Endothelial cell of umbilical vein (primary cell): ENCODE measurements around the gene KRTAP6-1. TPM values are rescaled to one million over a fixed set of nuclear protein-coding genes. Genes with fewer than 3 reads are reported as not detected.

Experiments used
- BruUV-seq: library from RNA; stranded (reverse); fragments of 400-500 nt; replicated peaks from 2 replicates; lab custom pipeline; 2021; lab: Mats Ljungman, UMichigan
- CTCF ChIA-PET: fragments of 300-600, 350-600 bp; sonication (Branson Sonifier 250); formaldehyde crosslinking; loops from one replicate; lab custom pipeline; 2021; ENCODE audit warnings: antibody characterized with exemption, inconsistent platforms; lab: Charles Lee
- POLR2A ChIA-PET: fragments of 300-600, 350-600 bp; sonication (Branson Sonifier 250); formaldehyde crosslinking; loops from one replicate; lab custom pipeline; 2021; ENCODE audit warnings: antibody characterized with exemption, inconsistent platforms; lab: Charles Lee
- DNase-seq: peaks from one replicate; pipeline ENCODE4 v3.0.0-alpha.2; 2011; ENCODE audit warnings: low read depth, low spot score
- FAIRE-seq: peaks from 2 replicates; lab custom pipeline; 2011; peaks lifted over from hg19 to GRCh38; lab: Jason Lieb, UNC
- H2AFZ ChIP-seq: 2 replicates; pipeline ENCODE4 v1.6.0; 2012; ENCODE audit warnings: low read depth, low read length, control low read depth, inconsistent platforms
- H3K27ac ChIP-seq: 2 replicates; pipeline ENCODE4 v1.5.1; 2011; ENCODE audit warnings: low read depth, mild to moderate bottlenecking, control low read depth, low read length, moderate library complexity; ENCODE audit not compliant: insufficient read depth
- H3K27me3 ChIP-seq, 2 experiments: 2 replicates each; pipeline versions ENCODE4 v1.6.0 to v1.6.1; 2011; ENCODE audit warnings: low read length in 2 of 2, mixed read lengths in 1 of 2; ENCODE audit not compliant: control insufficient read depth in 2 of 2, insufficient read depth in 2 of 2
- H3K36me3 ChIP-seq, 2 experiments: 2 replicates in 1 of 2; 3 replicates in 1 of 2; pipeline ENCODE4 v1.5.1; 2011; ENCODE audit warnings: low read length in 2 of 2, mild to moderate bottlenecking in 1 of 2, moderate library complexity in 1 of 2; ENCODE audit not compliant: control insufficient read depth in 2 of 2, insufficient read depth in 2 of 2; ENCODE audit errors: extremely low read depth in 1 of 2
- H3K4me1 ChIP-seq: 3 replicates; pipeline ENCODE4 v1.5.1; 2011; ENCODE audit warnings: mild to moderate bottlenecking, low read length; ENCODE audit not compliant: control insufficient read depth, insufficient read depth; ENCODE audit errors: extremely low read depth
- H3K4me2 ChIP-seq: 2 replicates; pipeline ENCODE4 v1.6.1; 2011; ENCODE audit warnings: low read length, control low read depth, mixed read lengths; ENCODE audit not compliant: insufficient read depth
- H3K4me3 ChIP-seq, 3 experiments: fragments of 200-600 bp in 1 of 3; sonication (generic), shearing (Covaris generic) in 1 of 3; replicated peaks in 1 of 3; 2 replicates each; pipeline ENCODE4 v1.5.1; 2011 to 2016; ENCODE audit warnings: control low read depth in 3 of 3, low read length in 3 of 3, mild to moderate bottlenecking in 2 of 3, inconsistent platforms in 1 of 3, low read depth in 1 of 3, moderate library complexity in 1 of 3; ENCODE audit not compliant: insufficient read depth in 1 of 3
- H3K79me2 ChIP-seq: 2 replicates; pipeline ENCODE4 v1.6.0; 2012; ENCODE audit warnings: low read length, inconsistent platforms; ENCODE audit not compliant: control insufficient read depth, insufficient read depth
- H3K9ac ChIP-seq: replicated peaks from 2 replicates; pipeline ENCODE3; 2011; ENCODE audit warnings: low read length, control low read depth; ENCODE audit not compliant: insufficient read depth; ENCODE audit errors: extremely low read depth
- H3K9me1 ChIP-seq: replicated peaks from 3 replicates; pipeline ENCODE4 v1.6.0; 2011; ENCODE audit warnings: mild to moderate bottlenecking, low read length; ENCODE audit not compliant: control insufficient read depth, insufficient read depth; ENCODE audit errors: extremely low read depth
- H3K9me3 ChIP-seq: replicated peaks from 2 replicates; pipeline ENCODE4 v1.5.1; 2012; ENCODE audit warnings: low read length, inconsistent platforms; ENCODE audit not compliant: control insufficient read depth, insufficient read depth
- H4K20me1 ChIP-seq: replicated peaks from 2 replicates; pipeline ENCODE3; 2011; ENCODE audit warnings: mild to moderate bottlenecking, low read length; ENCODE audit not compliant: control insufficient read depth, insufficient read depth; ENCODE audit errors: extremely low read depth
- EZH2 ChIP-seq: IDR thresholded peaks from 2 replicates; pipeline ENCODE4 v1.6.1; 2012; ENCODE audit warnings: borderline replicate concordance, low read depth, mild to moderate bottlenecking, moderate library complexity, low read length, inconsistent platforms; ENCODE audit not compliant: severe bottlenecking
- FOS ChIP-seq: IDR thresholded peaks from 2 replicates; pipeline ENCODE4 v1.6.1; 2011; ENCODE audit warnings: mild to moderate bottlenecking, low read length, moderate library complexity, borderline replicate concordance; ENCODE audit not compliant: insufficient read depth
- GATA2 ChIP-seq: IDR thresholded peaks from 2 replicates; pipeline ENCODE4 v1.7.0; 2011; ENCODE audit warnings: low read depth, mild to moderate bottlenecking, moderate library complexity, mixed read lengths, low read length; ENCODE audit not compliant: insufficient read length, insufficient read depth
- JUN ChIP-seq: IDR thresholded peaks from 2 replicates; pipeline ENCODE4 v1.6.1; 2011; ENCODE audit warnings: borderline replicate concordance, low read depth; ENCODE audit not compliant: insufficient read length, insufficient read depth
- MYC ChIP-seq: IDR thresholded peaks from one replicate; pipeline ENCODE4 v1.6.1; 2011; ENCODE audit warnings: mild to moderate bottlenecking, low read depth, low read length
- POLR2A ChIP-seq: IDR thresholded peaks from 2 replicates; pipeline ENCODE4 v1.6.1; 2012; ENCODE audit warnings: low read depth, mild to moderate bottlenecking, control low read depth, low read length
- POLR2AphosphoS5 ChIP-seq: IDR thresholded peaks from 2 replicates; pipeline ENCODE4 v1.6.1; 2012; ENCODE audit warnings: low read depth, mild to moderate bottlenecking, control low read depth, low read length, moderate library complexity; ENCODE audit not compliant: insufficient read depth
- dilution Hi-C: fragments of 300-500 bp; cut with MboI; formaldehyde crosslinking; loops from one replicate; pipeline ENCODE4 v1.15.0; 2019; ENCODE audit warnings: low sequenced_read_pairs; ENCODE audit not compliant: extremely low pct_ligation_motif_present
- intact Hi-C: fragments of 100-400 bp; cut with micrococcal nuclease; formaldehyde crosslinking; loops from one replicate; pipeline ENCODE4 v1.10.0; 2022
- polyA plus RNA-seq, 4 experiments: library from polyadenylated mRNA; depleted of rRNA in 3 of 4; stranded (reverse) in 3 of 4; unstranded in 1 of 4; fragments of >200 nt; gene quantifications; 2 replicates each; pipeline versions ENCODE4 v1.2.1 to v1.2.3, GENCODE V29; 2011 to 2012; ENCODE audit warnings: missing spikeins in 1 of 4
- total RNA-seq: library from RNA; stranded (reverse); gene quantifications from 2 replicates; pipeline ENCODE4 v1.2.3, GENCODE V29; 2021
- TF ChIP-seq, protein P1 (sequence below): IDR thresholded peaks from 2 replicates; pipeline ENCODE4 v1.6.1; 2011; ENCODE audit not compliant: insufficient read depth, insufficient read length
- TF ChIP-seq, protein P2 (sequence below), 2 donors: IDR thresholded peaks; 1 replicate in 1 of 2; 2 replicates in 1 of 2; pipeline ENCODE4 v1.5.1; 2011; ENCODE audit warnings: low read length in 2 of 2, mild to moderate bottlenecking in 2 of 2, moderate library complexity in 2 of 2, control low read depth in 1 of 2, inconsistent platforms in 1 of 2, low read depth in 1 of 2; ENCODE audit not compliant: insufficient read depth in 1 of 2; ENCODE audit errors: extremely low read depth in 1 of 2

KRTAP6-1 gene
- total and polyA plus RNA-seq, 2 donors (not counting 3 experiments of a cell fraction or from before 2014, with no cell fraction given), result not detected

DNA sequence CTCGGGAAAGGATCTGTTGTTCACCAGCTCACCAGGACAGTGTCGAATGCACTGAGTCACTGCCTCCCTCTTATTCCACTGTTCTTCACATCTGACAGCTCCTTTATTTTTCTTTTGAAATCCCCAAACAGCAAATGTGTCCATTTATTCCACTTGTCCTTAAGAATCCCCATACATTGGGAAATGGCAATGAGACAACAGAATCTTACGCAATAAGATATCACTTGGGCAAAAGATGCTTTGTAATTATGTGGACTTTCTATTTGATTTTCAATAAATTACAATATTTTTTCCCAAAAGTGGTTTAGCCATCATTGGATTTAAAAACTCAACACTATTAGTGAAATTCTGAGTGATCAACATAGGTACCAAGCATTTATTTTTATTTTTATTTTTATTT lies 25.0 kb upstream of the KRTAP6-1 start:
- POLR2A ChIA-PET, result no interaction called here
- H3K4me3 ChIP-seq, result no peak overlapping the region

More for the DNA sequence above, 25.0 kb upstream of the KRTAP6-1 start:
- Histone ChIP-seq H3K9me1 (no peaks in the 10 kb centered on the region), H3K4me1 (no peaks in the 10 kb centered on the region), H3K36me3 (no peaks in the 10 kb centered on the region), H3K4me2 (no peak overlapping the region), H3K27ac (no peak overlapping the region), H3K27me3 (no peaks in the 10 kb centered on the region), H4K20me1 (no peaks in the 10 kb centered on the region), H3K9me3 (peaks cover 2% of the 10 kb centered on the region), H3K9ac (no peak overlapping the region), H2AFZ (no peak overlapping the region), H3K79me2 (no peaks in the 10 kb centered on the region)
- TF ChIP-seq POLR2AphosphoS5 (no peak), MYC (no peak), FOS (no peak), EZH2 (no peak), GATA2 (no peak), POLR2A (no peak), JUN (no peak)
- TF ChIP-seq, protein P1, sequence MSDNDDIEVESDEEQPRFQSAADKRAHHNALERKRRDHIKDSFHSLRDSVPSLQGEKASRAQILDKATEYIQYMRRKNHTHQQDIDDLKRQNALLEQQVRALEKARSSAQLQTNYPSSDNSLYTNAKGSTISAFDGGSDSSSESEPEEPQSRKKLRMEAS, result no peak
- TF ChIP-seq, protein P2, sequence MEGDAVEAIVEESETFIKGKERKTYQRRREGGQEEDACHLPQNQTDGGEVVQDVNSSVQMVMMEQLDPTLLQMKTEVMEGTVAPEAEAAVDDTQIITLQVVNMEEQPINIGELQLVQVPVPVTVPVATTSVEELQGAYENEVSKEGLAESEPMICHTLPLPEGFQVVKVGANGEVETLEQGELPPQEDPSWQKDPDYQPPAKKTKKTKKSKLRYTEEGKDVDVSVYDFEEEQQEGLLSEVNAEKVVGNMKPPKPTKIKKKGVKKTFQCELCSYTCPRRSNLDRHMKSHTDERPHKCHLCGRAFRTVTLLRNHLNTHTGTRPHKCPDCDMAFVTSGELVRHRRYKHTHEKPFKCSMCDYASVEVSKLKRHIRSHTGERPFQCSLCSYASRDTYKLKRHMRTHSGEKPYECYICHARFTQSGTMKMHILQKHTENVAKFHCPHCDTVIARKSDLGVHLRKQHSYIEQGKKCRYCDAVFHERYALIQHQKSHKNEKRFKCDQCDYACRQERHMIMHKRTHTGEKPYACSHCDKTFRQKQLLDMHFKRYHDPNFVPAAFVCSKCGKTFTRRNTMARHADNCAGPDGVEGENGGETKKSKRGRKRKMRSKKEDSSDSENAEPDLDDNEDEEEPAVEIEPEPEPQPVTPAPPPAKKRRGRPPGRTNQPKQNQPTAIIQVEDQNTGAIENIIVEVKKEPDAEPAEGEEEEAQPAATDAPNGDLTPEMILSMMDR (IDR thresholded peaks at IDR 0.05; ENCODE audit: extremely low read depth in 1 of 2, insufficient read depth in 1 of 2, low read depth in 1 of 2, low read length in 2 of 2), result no peak
- dilution Hi-C loops, result no loop called here
- DNase-seq (no peak), FAIRE-seq (no peak)
- CTCF ChIA-PET, result no interaction called here
- BruUV-seq, result no TSS peak
- intact Hi-C loops, result no loop called here
